Mammary microvascular endothelial cell (primary cell): Measurements from ENCODE around the gene SLC38A5. TPM values are rescaled to one million over a fixed set of nuclear protein-coding genes. Genes with fewer than 3 reads are reported as not detected.

Source experiments
- total RNA-seq: library from RNA; depleted of rRNA; stranded (reverse); fragments of >200 nt; gene quantifications from 2 replicates; pipeline ENCODE4 v1.2.3, GENCODE V29; 2015

SLC38A5 gene
- total RNA-seq, result 32.2 and 39.8 TPM in 2 replicates

DNA sequence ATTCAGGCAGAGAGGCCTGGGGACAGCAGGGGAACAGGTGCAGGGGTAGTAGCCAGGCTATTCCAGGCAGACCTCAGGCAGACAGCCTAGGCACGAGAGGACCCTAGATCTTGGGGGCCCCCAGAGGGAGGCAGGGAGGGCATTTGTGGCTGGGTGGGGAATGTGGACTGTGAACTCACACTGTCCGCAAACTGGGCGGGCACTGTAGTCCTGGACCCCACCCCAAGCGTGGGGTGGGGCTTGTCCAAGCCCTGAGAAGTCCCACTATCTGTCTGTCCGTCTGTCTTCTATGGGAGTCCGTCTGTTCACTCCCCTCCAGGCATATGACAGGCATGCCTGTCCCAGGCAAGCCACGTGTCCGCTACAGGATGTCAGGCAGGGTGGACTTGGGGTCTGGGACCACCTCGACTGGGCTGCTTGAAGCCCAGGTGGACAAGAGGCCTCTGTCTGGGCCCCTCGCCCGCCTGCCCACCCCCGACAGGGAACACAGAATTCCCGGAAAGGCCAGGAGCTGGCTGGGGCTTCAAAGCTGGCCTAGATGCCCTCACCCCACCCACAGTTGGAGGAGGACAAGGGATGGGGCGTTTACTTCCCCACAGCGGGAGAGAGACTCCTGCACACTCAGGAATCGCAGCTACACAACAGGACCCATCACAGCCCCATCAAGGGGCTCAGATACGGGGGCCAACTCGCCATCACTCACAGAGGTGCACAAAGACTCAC lies at the start of gene SLC38A5:
Gene SLC38A5, minus strand, starts transcription at position 151 of the 723 bp plus-strand sequence. CDS start 2,336 bp downstream, outside the sequence.

DNA sequence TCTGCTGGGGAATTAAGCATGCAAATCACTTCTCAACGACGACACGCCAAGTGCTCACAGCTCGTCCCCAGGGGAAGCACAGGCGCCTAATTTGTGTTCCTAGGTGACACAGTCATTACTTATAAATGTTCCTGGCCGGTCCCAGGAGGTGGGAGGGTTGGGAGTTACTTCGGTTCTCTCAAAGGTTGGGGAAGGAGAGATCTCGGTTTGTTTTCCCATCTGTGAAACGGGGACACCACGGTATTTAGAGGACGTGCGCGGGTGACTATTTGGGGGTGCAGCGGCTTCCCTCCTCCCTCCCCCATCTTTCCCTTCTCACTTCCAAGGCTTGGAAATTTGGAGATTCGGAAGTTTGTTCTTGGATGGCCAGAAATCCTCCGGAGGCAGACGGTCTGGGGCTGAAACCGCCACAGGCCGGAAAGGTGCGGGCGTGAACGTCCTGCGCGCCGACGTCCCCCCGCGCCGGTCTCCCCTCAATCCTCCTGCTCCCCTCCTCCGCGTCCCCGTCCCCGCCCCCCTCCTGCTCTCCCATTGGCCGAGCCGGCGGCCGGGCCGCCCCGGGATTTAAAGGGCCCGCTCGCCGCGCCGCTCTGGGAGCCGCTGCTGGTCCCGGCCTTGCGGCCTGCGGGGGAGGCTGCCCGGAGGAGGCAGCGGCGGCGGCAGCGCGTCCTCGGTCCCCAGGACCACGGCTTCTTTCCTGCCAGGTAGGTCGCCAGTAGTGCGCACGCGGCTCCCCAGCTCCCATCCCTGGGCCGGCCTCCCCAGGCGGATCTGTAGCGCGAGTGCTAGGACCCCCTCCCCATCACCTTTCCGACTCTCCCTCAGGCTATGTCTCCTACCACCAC lies 38.6 kb upstream of the SLC38A5 start, which contains the start of gene PORCN:
Gene PORCN, plus strand, starts transcription at position 593 of the 845 bp plus-strand sequence. CDS start 829 bp downstream, outside the sequence.

DNA sequence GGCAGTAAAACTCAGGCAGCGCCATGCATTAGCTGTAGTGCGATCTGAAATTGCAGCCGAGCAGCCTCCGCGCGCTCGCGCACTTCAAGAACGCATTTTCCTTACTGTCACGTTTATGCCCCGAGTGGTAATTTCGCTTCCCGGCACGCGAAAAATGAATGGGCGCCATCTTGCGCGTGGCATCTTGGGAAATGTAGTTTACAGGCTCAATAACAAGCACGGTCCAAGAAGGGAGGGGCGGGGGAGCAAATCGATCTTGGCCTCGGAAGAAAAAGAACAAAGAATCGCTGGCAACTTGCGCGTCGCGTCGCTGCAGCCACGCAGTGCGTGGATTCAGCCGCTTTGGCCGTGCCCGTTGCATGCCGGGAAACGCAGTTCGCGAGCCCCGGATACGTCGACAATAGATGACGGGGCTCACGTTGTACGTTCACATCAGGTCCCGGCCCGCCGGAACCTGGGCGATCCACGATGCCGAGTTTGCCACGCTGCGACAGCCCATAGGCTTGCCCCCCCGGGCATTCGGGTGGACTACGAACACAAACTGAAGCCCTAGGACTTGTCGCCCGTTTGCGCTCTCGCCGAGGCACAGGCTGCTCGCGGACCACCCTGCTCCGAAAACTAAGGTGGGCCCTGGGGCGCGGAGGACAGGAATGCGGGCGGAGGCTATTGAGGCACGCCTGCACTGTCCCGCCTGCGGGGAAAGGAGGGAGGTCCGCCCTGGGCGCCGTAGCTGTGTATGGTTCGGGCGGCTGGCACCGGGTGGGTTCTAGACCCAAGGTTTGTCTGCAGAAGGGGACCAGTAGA lies 5.9 kb upstream of the SLC38A5 start, which contains the start of gene FTSJ1:
Gene FTSJ1, plus strand, starts transcription at position 426 of the 804 bp plus-strand sequence. CDS start 1,849 bp downstream, outside the sequence.

DNA sequence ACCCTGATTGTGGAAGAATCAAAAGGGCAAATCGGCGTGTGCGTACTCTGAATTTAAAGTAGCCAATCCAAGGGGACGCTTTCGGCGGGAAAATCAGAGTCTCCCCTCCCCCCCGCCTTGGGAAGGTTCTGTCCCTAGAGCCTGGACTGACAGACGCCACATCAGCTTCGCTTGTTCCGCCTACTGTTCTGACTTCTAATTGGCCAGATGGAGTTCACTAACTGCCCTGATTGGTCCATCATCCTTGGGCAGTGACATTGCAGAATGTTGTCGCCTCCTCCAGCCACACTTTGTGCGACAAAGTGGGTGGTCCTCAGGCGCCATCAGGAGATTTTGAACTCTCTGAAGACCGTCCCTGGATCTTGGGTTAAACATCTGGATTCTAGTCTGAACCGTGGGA lies 58.2 kb downstream of the SLC38A5 start, which contains the start of gene SSX4B:
Gene SSX4B, minus strand, starts transcription at position 101 of the 400 bp plus-strand sequence. CDS start 588 bp downstream, outside the sequence.

Other genes with a start within 250 kb of the SLC38A5 start
- gene SSX1, start 214.9 kb downstream of the SLC38A5 start, total RNA-seq, result not detected in 2 replicates
- gene SSX3, start 113.6 kb downstream of the SLC38A5 start, total RNA-seq, result not detected in 2 replicates
- not detected in 2 replicates for gene SSX4, start 86.7 kb downstream of the SLC38A5 start, total RNA-seq
- gene SSX4B, start 58.3 kb downstream of the SLC38A5 start, total RNA-seq, result not detected in 2 replicates
- gene FTSJ1, start 5.9 kb upstream of the SLC38A5 start, total RNA-seq, result 81.1 and 84.4 TPM in 2 replicates
- gene PORCN, start 38.7 kb upstream of the SLC38A5 start, total RNA-seq, result 8.1 and 12.7 TPM in 2 replicates
- 70.2 and 79.9 TPM in 2 replicates for gene EBP, start 51.5 kb upstream of the SLC38A5 start, total RNA-seq
- gene TBC1D25, start 69.5 kb upstream of the SLC38A5 start, total RNA-seq, result 8.8 and 9.7 TPM in 2 replicates
- 328 and 351 TPM in 2 replicates for gene RBM3, start 104.2 kb upstream of the SLC38A5 start, total RNA-seq
- gene WDR13, start 127.2 kb upstream of the SLC38A5 start, total RNA-seq, result 138 and 155 TPM in 2 replicates
- 0.13 TPM in 1 of 2 replicates, not detected in the other for gene WAS, start 213.5 kb upstream of the SLC38A5 start, total RNA-seq
- gene SUV39H1, start 226.5 kb upstream of the SLC38A5 start, total RNA-seq, result 17.7 and 17.8 TPM in 2 replicates